K562 (cell line): ENCODE measurements around the gene COA7. TPM values are rescaled to one million over a fixed set of nuclear protein-coding genes. Genes with fewer than 3 reads are reported as not detected.
"Not testable (repeated sequence)": the region's sequence is repeated elsewhere in the genome, so short reads cannot be mapped to it uniquely, and the experiment has no call there.

Experiments
- ARNT ChIP-seq, 2 experiments: fragments of 450-650 bp; IDR thresholded peaks; 2 replicates each; pipeline ENCODE4 v1.6.1; 2016; ENCODE audit warnings: mild to moderate bottlenecking in 1 of 2
- ATF7 ChIP-seq: fragments of 450-650 bp; IDR thresholded peaks from 2 replicates; pipeline ENCODE4 v1.7.1; 2014; ENCODE audit warnings: mild to moderate bottlenecking, moderate library complexity
- BHLHE40 ChIP-seq: IDR thresholded peaks from 2 replicates; pipeline ENCODE4 v1.6.1; 2011; ENCODE audit warnings: low read length, improper control_type of control experiment
- BRD9 ChIP-seq: fragments of 450-650 bp; IDR thresholded peaks from 2 replicates; pipeline ENCODE4 v1.6.1; 2018; ENCODE audit warnings: low read depth; ENCODE audit not compliant: partially characterized antibody
- CC2D1A ChIP-seq: fragments of 450-650 bp; IDR thresholded peaks from 2 replicates; pipeline ENCODE4 v1.6.1; 2017; ENCODE audit warnings: mild to moderate bottlenecking
- FOXA3 ChIP-seq, 2 experiments: fragments of 450-650 bp in 1 of 2; sonication (generic) in 1 of 2; formaldehyde crosslinking; IDR thresholded peaks in 1 of 2; conservative IDR thresholded peaks in 1 of 2; 2 replicates each; pipeline versions ENCODE4 v1.4.0 to v1.8.0; 2020 to 2022; ENCODE audit warnings: mild to moderate bottlenecking in 2 of 2, missing genetic modification reagents in 1 of 2
- GABPB1 ChIP-seq: sonication (generic); formaldehyde crosslinking; IDR thresholded peaks from 2 replicates; pipeline ENCODE4 v1.8.0; 2022; ENCODE audit warnings: mild to moderate bottlenecking, missing genetic modification reagents
- JUND ChIP-seq, 2 experiments: IDR thresholded peaks; 2 replicates in 1 of 2; 3 replicates in 1 of 2; pipeline ENCODE4 v1.6.1; 2011; ENCODE audit warnings: borderline replicate concordance in 2 of 2, low read depth in 2 of 2, low read length in 2 of 2, improper control_type of control experiment in 1 of 2, missing biosample characterization in 1 of 2, missing genetic modification characterization in 1 of 2, missing genetic modification reagents in 1 of 2
- MYNN ChIP-seq, 2 experiments: sonication (generic); formaldehyde crosslinking in 1 of 2; IDR thresholded peaks; 2 replicates each; pipeline versions ENCODE4 v1.5.0 to v1.6.1; 2016 to 2020; ENCODE audit warnings: antibody characterized with exemption in 1 of 2, missing genetic modification reagents in 1 of 2
- RHOXF2B ChIP-seq: fragments of 250-450 bp; sonication (Bioruptor Pico); conservative IDR thresholded peaks from 2 replicates; pipeline ENCODE4 v1.5.1; 2021
- SMC3 ChIP-seq: conservative IDR thresholded peaks from 2 replicates; pipeline ENCODE4 v1.6.1; 2011; ENCODE audit warnings: low read depth, low read length, improper control_type of control experiment; ENCODE audit not compliant: insufficient read depth
- SP1 ChIP-seq: sonication (generic); formaldehyde crosslinking; IDR thresholded peaks from 2 replicates; pipeline ENCODE4 v1.8.1; 2022; ENCODE audit warnings: mild to moderate bottlenecking, missing genetic modification reagents
- SPI1 ChIP-seq: IDR thresholded peaks from 2 replicates; pipeline ENCODE4 v1.6.1; 2011; ENCODE audit warnings: low read depth, low read length, control low read depth, borderline replicate concordance
- STAG1 ChIP-seq: sonication (generic); formaldehyde crosslinking; IDR thresholded peaks from 2 replicates; pipeline ENCODE4 v1.5.0; 2020; ENCODE audit warnings: missing genetic modification reagents, borderline replicate concordance
- TBL1XR1 ChIP-seq, 2 experiments: IDR thresholded peaks; 2 replicates each; pipeline ENCODE4 v1.6.1; 2012; ENCODE audit warnings: improper control_type of control experiment in 2 of 2, low read length in 2 of 2, mild to moderate bottlenecking in 1 of 2
- XRCC5 ChIP-seq: fragments of 200-400 bp; formaldehyde crosslinking; IDR thresholded peaks from 2 replicates; pipeline ENCODE4 v1.6.1; 2017; ENCODE audit warnings: low read depth, mild to moderate bottlenecking, low read length
- ZNF384 ChIP-seq: IDR thresholded peaks from 2 replicates; pipeline ENCODE4 v1.6.1; 2012; ENCODE audit warnings: low read depth, low read length, improper control_type of control experiment
- ZNF644 ChIP-seq: fragments of 200-800 bp; sonication (Bioruptor generic); IDR thresholded peaks from 2 replicates; pipeline ENCODE4 v1.6.1; 2016; ENCODE audit warnings: low read depth, missing genetic modification characterization, missing compliant biosample characterization
- polyA plus RNA-seq, 8 experiments: library from polyadenylated mRNA; depleted of rRNA in 4 of 8; stranded (reverse) in 5 of 8; unstranded in 3 of 8; fragments of >200 nt; fragmentation: Nextera tagmentation in 2 of 8; fragmentation: Illumina TruSeq in 1 of 8; extraction: Ambion mirVana in 2 of 8; extraction: Trizol in 1 of 8; gene quantifications; 2 replicates each; pipeline versions ENCODE4 v1.2.1 to v1.2.3, GENCODE V29; 2011 to 2014; ENCODE audit warnings: inconsistent platforms in 1 of 8, missing spikeins in 1 of 8
- total RNA-seq, 7 experiments: library from RNA; depleted of rRNA in 6 of 7; stranded (reverse); fragments of >200 nt in 6 of 7; fragmentation: Illumina TruSeq in 2 of 7; extraction: Trizol in 2 of 7; gene quantifications; 2 replicates each; pipeline versions ENCODE4 v1.2.1 to v1.2.3, GENCODE V29; 2011 to 2021; ENCODE audit warnings: low replicate concordance in 1 of 7
- TF ChIP-seq, protein P1 (sequence below): sonication (generic); formaldehyde crosslinking; IDR thresholded peaks from 2 replicates; pipeline ENCODE4 v1.8.1; 2023; ENCODE audit warnings: mild to moderate bottlenecking, missing genetic modification reagents
- TF ChIP-seq, protein P2 (sequence below): fragments of 200-800 bp; sonication (Bioruptor generic); IDR thresholded peaks from 2 replicates; pipeline ENCODE4 v1.6.1; 2017; ENCODE audit warnings: missing genetic modification characterization, missing compliant biosample characterization
- TF ChIP-seq, protein P3 (sequence below): sonication (generic); formaldehyde crosslinking; IDR thresholded peaks from 2 replicates; pipeline ENCODE4 v1.8.0; 2023; ENCODE audit warnings: mild to moderate bottlenecking, missing genetic modification reagents

COA7 gene
- total and polyA plus RNA-seq, 9 of the 15 experiments (the other 6 are each of a cell fraction or from before 2014, with no cell fraction given), result 19.4 to 82.8 (median 51.0) TPM

DNA sequence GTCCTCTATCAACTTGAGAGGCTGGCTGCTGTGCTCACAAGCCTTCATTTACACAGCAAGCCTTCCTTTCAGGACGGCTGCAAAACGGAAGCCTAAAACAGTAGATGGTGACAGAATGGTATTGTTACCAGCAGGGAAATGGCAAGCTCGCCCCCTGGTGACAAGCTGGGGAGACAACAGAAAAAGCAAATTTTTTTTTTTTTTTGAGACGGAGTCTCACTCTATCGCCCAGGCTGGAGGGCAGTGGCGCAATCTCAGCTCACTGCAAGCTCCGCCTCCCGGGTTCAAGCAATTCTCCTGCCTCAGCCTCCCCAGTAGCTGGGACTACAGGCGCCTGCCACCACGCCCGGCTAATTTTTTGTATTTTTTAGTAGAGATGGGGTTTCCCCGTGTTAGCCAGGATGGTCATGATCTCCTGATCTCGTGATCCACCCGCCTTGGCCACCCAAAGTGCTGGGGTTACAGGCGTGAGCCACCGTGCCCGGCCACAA is 11.8 kb downstream of the COA7 start (continued):
- TF ChIP-seq SP1 (CRISPR knock-in tag) (peak; percentile 45; the same call in 1 of the 2 replicates), RHOXF2B (CRISPR knock-in tag) (0 out of 2 replicates have a peak, but pooled peaks have one; percentile 65), STAG1 (CRISPR knock-in tag) (peak; percentile 57; the same call in 1 of the 2 replicates), ARNT (IDR thresholded peaks at IDR 0.05) (peak in 1 of 2 experiments; percentile 58; a peak in 1 of 4 replicates), BHLHE40 (0 out of 2 replicates have a peak, but pooled peaks have one; percentile 29), BRD9 (peak; percentile 59), XRCC5 (peak; percentile 82; the same call in 1 of the 2 replicates), MYNN (IDR thresholded peaks at IDR 0.05) (0 out of 2 replicates have a peak, but pooled peaks have one; percentile 42), GABPB1 (CRISPR knock-in tag) (peak; percentile 30; the same call in 1 of the 2 replicates), JUND (IDR thresholded peaks at IDR 0.05; ENCODE audit: borderline replicate concordance, low read depth, low read length) (peak; percentile 34; the same call in 1 of the 2 replicates), ZNF384 (peak; percentile 98), ZNF644 (tag) (0 out of 2 replicates have a peak, but pooled peaks have one; percentile 53), SPI1 (0 out of 2 replicates have a peak, but pooled peaks have one; percentile 16), FOXA3 (CRISPR knock-in tag; conservative IDR thresholded peaks at IDR 0.05 in 1 of 2, IDR thresholded peaks at IDR 0.05 in 1 of 2) (0 out of 4 replicates have a peak, but pooled peaks of 1 of the 2 experiments have one; percentile 1), ATF7 (peak; percentile 47; the same call in 1 of the 2 replicates), CC2D1A (peak; percentile 78), TBL1XR1 (IDR thresholded peaks at IDR 0.05; ENCODE audit: low read length in 2 of 2) (peak in 1 of 2 experiments; percentile 49; a peak in 1 of 4 replicates), SMC3 (peak; percentile 83)
- TF ChIP-seq MYNN (CRISPR knock-in tag; IDR thresholded peaks at IDR 0.05); JUND (tag; IDR thresholded peaks at IDR 0.05; ENCODE audit: borderline replicate concordance, low read depth, low read length): not testable (repeated sequence)
- TF ChIP-seq, protein P1, sequence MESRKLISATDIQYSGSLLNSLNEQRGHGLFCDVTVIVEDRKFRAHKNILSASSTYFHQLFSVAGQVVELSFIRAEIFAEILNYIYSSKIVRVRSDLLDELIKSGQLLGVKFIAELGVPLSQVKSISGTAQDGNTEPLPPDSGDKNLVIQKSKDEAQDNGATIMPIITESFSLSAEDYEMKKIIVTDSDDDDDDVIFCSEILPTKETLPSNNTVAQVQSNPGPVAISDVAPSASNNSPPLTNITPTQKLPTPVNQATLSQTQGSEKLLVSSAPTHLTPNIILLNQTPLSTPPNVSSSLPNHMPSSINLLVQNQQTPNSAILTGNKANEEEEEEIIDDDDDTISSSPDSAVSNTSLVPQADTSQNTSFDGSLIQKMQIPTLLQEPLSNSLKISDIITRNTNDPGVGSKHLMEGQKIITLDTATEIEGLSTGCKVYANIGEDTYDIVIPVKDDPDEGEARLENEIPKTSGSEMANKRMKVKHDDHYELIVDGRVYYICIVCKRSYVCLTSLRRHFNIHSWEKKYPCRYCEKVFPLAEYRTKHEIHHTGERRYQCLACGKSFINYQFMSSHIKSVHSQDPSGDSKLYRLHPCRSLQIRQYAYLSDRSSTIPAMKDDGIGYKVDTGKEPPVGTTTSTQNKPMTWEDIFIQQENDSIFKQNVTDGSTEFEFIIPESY, result 0 out of 2 replicates have a peak, but pooled peaks have one; percentile 28
- TF ChIP-seq, protein P2, sequence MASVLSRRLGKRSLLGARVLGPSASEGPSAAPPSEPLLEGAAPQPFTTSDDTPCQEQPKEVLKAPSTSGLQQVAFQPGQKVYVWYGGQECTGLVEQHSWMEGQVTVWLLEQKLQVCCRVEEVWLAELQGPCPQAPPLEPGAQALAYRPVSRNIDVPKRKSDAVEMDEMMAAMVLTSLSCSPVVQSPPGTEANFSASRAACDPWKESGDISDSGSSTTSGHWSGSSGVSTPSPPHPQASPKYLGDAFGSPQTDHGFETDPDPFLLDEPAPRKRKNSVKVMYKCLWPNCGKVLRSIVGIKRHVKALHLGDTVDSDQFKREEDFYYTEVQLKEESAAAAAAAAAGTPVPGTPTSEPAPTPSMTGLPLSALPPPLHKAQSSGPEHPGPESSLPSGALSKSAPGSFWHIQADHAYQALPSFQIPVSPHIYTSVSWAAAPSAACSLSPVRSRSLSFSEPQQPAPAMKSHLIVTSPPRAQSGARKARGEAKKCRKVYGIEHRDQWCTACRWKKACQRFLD, result 0 out of 2 replicates have a peak, but pooled peaks have one; percentile 35
- TF ChIP-seq, protein P3, sequence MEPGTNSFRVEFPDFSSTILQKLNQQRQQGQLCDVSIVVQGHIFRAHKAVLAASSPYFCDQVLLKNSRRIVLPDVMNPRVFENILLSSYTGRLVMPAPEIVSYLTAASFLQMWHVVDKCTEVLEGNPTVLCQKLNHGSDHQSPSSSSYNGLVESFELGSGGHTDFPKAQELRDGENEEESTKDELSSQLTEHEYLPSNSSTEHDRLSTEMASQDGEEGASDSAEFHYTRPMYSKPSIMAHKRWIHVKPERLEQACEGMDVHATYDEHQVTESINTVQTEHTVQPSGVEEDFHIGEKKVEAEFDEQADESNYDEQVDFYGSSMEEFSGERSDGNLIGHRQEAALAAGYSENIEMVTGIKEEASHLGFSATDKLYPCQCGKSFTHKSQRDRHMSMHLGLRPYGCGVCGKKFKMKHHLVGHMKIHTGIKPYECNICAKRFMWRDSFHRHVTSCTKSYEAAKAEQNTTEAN, result 0 out of 2 replicates have a peak, but pooled peaks have one; percentile 18
- TF ChIP-seq, all 486 proteins: peak for 38; not testable (repeated sequence) for 448
